Hematopoietic multipotent progenitor cell treated with erythropoietin and hydrocortisone succinate and interleukin-3 and kit ligand, for 8 days (in vitro differentiated cells): ENCODE measurements around the gene LCORL.

ENCODE experiments used
- DNase-seq: peaks from one replicate; pipeline ENCODE4 v3.0.0-alpha.2; 2015

Gene LCORL

DNA sequence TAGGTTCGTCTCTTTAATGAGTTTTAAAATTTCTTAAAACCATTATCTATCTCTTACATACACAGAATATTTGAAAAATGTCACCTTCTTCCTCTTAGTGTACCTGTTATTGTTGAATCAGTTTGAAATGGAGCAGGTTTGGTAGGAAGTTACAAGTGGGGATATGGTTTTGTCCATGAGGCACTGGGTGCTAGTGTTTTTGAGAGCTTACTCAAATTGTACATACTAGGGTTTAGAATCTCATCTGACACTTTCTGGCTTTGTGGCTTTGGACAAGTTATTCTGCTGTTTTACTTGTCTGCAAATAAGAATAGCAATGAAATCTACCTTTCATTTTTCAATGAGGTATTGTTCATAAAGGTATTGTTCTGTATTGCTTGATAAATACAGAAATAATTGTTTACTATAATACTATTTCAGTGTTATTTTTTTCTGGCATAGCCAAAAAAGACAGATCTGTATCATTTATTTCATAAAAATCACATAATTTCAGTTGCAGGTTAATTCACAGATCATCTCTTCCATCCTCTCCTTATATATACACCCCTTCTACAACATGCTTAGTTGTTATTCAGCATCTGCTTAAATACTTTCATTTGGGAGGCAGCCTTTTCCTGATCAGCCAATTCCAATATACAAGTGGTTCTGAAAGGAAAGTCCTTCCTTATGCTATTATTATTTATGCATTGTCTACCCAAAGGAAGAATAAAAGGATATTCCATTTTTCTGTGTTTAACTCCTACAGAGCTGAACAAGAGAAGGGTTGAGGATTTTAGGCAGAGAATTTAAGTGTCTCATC lies 197.5 kb downstream of the LCORL start:
- DNase-seq = no peak

DNA sequence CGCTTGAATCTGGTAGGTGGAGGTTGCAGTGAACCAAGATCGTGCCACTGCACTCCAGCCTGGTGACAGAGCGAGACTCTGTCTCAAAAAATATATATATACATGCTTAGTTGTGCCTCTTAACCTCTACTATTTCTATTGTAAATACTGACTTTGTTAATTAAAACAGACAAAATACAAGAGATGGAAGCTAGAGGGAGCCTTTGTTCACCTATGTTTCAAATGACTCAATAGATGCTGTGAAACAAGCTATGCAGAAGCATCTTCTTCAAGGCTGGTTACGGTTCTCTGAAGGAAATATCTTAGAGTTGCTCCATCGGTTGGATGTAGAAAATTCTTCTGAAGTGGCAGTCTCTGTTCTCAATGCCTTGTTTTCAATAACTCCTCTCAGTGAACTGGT lies 204.5 kb downstream of the LCORL start:
- DNase-seq = peak; percentile 64

- no peak for DNase-seq
Observed at GRCh38 chr4:17816142-17816541, 205.4 kb downstream of the LCORL start.

DNA sequence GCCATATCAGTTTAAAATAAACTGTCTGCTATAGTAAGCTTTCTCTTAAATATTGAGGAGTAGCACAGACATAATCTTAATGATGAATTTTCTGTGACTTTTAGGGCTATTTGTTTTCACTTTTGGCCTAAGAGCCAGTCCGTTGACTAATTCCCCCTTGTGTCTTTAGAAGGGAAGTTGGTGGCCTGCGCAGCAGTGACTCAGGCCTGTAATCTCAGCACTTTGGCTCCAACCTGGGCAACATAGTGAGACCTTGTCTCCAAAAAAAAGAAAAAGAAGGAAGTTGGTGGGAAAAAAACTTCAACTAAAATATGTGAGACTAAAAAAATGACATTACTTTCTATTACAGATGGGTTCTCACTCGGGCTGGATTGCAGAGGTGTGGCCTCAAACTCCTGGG lies 207.4 kb downstream of the LCORL start:
- DNase-seq = no peak

- DNase-seq = no peak
Observed at GRCh38 chr4:17812801-17813200, 208.8 kb downstream of the LCORL start.

- peak; percentile 14 for DNase-seq
Observed at GRCh38 chr4:17812125-17812524, 209.4 kb downstream of the LCORL start.

DNA sequence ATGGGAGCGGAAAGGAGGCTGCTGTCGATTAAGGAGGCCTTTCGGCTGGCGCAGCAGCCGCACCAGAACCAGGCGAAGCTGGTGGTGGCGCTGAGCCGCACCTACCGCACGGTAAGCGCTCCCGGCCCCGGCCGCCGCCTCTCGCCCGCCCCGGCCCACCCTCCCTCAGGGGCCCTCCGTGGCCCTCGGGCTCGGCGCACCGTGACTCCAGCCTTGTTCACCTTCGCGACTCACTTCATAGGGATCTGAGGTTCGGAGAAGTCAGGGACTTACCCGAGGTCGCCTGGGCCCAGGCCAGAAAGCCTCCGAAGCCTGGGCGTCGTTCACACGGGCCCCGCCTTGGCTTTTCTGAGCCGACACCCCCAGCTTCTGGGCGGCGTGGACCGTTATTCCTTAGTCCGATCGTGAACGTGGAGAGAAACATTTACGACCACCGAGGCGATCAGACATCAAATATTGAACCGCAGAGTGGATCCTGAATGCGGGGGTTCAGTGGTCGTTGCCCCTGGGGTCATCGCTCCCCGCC lies 210.4 kb downstream of the LCORL start:
- DNase-seq = peak; percentile 57

- peak; percentile 100 for DNase-seq
Observed at GRCh38 chr4:17810260-17811077, 211.1 kb downstream of the LCORL start, which contains the start of the genes DCAF16 and NCAPG. Gene DCAF16 (minus strand): TSS chr4:17810757. CDS start chr4:17804141, 6,616 bp downstream. Gene NCAPG (plus strand): TSS chr4:17810979. CDS start chr4:17811078, 99 bp downstream.

DNA sequence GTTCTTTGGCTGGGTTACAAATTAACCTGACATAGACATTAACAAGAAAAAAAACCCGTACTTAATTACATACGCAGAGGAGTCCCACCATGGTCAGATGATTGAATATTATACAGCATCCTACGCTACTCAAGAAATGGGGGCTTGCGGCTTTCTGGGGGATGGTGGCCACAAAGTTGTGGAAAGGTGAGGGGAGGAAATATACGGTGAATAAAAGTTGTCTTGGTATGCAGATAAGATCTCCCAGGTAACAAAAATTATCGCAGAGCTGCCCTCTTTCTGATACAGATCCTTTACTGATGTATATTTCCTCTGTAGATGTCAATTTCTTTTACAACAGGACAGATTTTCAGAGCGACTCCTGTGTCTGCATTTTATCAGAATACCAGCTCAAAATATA lies 211.9 kb downstream of the LCORL start:
- DNase-seq = no peak

- DNase-seq = no peak
Observed at GRCh38 chr4:17807446-17807845, 214.1 kb downstream of the LCORL start.

DNA sequence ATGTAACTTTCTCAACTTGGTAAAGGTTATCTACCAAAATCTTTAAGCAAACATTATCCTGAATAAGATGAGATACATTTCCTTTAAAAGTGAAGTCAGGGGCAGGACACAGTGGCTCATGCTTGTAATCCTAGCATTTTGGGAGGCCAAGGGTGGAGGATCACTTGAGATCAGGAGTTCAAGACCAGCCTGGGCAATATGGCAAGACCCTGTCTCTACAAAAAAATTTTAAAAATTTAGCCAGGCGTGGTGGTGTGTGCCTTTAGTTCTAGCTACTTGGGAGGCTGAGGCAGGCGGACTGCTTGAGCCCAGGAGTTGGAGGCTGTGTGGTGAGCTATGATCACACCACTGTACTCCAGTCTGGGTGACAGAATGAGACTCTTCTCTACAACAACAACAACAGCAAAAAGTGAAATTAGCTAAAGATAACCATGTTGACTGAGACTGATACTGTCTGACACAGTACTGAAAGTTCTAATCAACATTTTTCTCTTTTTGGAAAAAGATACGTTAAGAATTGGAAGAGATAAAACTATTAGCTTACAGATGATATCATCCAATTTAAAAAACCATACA lies 215.9 kb downstream of the LCORL start:
- DNase-seq = no peak

DNA sequence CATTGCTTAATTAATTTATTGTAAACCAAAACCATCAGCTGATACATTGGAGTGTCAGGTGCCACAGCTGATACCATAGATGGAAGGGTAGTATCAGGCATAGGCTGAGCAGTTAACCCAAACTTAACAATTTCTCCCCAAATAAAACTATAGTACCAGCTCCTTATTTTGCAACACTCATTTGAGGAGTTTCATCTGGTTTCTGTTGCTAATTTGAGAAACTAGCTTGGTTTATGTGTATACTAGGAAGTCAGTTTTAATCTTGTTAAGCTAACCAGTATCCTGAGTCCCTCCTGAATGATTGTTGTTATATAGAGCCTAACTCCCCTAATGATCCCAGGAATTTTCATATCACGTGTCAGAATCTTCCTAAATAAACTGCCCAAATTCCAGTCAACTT lies 223.7 kb downstream of the LCORL start:
- no peak for DNase-seq

DNA sequence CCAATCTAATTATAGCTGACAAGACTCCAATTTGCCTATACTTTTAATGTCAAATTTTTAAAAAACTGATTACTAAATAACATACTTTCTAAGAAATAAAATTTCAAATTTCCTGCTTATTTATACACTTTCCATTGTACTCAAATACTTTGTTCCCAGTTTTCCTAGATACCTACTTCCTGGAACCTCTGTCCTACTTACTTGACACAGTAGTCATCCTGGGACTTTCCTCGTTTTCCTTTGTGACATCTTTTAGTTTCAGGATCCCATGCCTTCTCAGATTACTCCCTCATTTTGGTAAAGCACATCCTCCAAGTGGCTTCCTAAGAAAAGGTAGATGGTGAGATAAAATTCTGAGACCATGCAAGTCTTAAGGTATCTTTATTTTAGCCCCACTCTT lies 226.8 kb downstream of the LCORL start:
- no peak for DNase-seq
